ENCODE results near the gene SERPINA5. TPM values are rescaled to one million over a fixed set of nuclear protein-coding genes. Genes with fewer than 3 reads are reported as not detected.

SERPINA5 gene
- total and polyA plus RNA-seq, 2 of the 8 experiments (the other 6 are each of a cell fraction or from before 2014, with no cell fraction given): 1.8 to 1.9 TPM

DNA sequence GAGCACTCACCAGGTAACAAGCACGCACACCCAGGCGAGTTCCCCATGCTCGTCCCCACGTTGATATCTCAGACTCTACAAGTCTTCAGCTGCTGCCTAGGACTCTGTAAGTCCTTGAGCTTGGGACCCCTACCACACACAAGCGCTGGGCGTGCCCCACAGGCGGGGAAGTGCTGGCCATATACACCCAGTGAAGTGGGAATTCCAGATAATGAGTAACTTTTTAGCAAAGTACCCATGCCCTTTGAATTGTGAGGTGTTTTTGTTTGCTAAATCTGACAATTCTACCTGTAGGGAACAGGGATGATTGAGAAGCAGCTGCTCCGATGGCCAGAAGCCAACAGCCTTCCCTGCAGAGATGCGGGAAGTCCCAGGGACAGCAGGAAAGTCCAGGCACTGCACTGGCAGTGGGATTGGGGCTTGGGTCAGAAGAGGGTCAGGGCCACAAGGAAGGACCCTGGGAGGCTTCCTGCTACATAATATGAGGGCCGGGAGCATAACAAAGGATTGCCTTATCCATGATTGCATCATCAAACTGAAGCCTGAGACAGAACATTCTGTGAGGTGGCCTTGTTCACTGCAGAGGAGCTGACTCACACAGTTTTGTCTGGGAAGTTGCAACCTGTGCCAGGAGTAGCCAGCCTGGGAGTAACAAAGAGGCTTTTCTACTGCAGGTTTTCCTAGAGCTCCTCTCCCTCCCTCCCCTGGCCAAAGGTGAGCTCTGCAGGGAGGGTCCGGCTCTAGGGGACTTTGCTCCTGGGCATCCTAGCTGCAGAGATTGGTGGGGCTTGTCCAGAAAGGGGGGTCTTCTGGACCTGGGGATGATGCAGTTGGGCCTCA, 17.8 kb downstream of the SERPINA5 start:
- WGBS, 2 experiments (ENCODE audit: extremely low coverage in 1 of 2, insufficient coverage in 1 of 2, insufficient read length in 1 of 2, insufficient replicate concordance in 2 of 2, low coverage in 1 of 2, low lambda C conversion rate in 2 of 2, missing lambda C conversion rate in 1 of 2): 86% methylated on average over 11 of the region's 11 CpGs; no CpG with 5 or more reads in 1 of the 2 experiments
- peak overlapping the region; percentile 75 for H2AFZ ChIP-seq (ENCODE audit: low read length)

More for the DNA sequence above, 17.8 kb downstream of the SERPINA5 start:
- no peaks in the 10 kb centered on the region for H3K27me3 ChIP-seq (replicated peaks in 1 of 4; ENCODE audit: control insufficient read depth in 3 of 4, extremely low read depth in 1 of 4, insufficient read depth in 3 of 4, low read length in 3 of 4)
- TF ChIP-seq POU5F1 (IDR thresholded peaks at IDR 0.05; ENCODE audit: low read depth, low read length) (no peak), RAD21 (IDR thresholded peaks at IDR 0.05 in 1 of 2, conservative IDR thresholded peaks at IDR 0.05 in 1 of 2; ENCODE audit: low read depth in 2 of 2, low read length in 2 of 2) (peak in 1 of 2 experiments; percentile 33; a peak in 1 of 4 replicates), SP1 (IDR thresholded peaks at IDR 0.05; ENCODE audit: low read depth, low read length) (no peak), CEBPB (IDR thresholded peaks at IDR 0.05; ENCODE audit: low read depth, low read length) (peak; percentile 81)
- TF ChIP-seq, protein P1, sequence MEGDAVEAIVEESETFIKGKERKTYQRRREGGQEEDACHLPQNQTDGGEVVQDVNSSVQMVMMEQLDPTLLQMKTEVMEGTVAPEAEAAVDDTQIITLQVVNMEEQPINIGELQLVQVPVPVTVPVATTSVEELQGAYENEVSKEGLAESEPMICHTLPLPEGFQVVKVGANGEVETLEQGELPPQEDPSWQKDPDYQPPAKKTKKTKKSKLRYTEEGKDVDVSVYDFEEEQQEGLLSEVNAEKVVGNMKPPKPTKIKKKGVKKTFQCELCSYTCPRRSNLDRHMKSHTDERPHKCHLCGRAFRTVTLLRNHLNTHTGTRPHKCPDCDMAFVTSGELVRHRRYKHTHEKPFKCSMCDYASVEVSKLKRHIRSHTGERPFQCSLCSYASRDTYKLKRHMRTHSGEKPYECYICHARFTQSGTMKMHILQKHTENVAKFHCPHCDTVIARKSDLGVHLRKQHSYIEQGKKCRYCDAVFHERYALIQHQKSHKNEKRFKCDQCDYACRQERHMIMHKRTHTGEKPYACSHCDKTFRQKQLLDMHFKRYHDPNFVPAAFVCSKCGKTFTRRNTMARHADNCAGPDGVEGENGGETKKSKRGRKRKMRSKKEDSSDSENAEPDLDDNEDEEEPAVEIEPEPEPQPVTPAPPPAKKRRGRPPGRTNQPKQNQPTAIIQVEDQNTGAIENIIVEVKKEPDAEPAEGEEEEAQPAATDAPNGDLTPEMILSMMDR (IDR thresholded peaks at IDR 0.05; ENCODE audit: control extremely low read depth in 1 of 3, insufficient read depth in 1 of 3, low read depth in 1 of 3, low read length in 3 of 3): peak; percentile 2 to 15 (median 3); a peak in 3 of 4 replicates
- TF ChIP-seq, protein P2, sequence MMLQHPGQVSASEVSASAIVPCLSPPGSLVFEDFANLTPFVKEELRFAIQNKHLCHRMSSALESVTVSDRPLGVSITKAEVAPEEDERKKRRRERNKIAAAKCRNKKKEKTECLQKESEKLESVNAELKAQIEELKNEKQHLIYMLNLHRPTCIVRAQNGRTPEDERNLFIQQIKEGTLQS (IDR thresholded peaks at IDR 0.05; ENCODE audit: insufficient read depth, low read depth, low read length): peak; percentile 38; the same call in 1 of the 2 replicates
- H3K4ac ChIP-seq (replicated peaks; ENCODE audit: insufficient read length, low read depth, low read length): no peak overlapping the region
- no peaks in the 10 kb centered on the region; the same call in 1 of the 2 replicates for H3K23me2 ChIP-seq (ENCODE audit: low read depth, low read length)
- no peaks in the 10 kb centered on the region for H3K9me3 ChIP-seq (ENCODE audit: insufficient read depth in 2 of 2, low read depth in 1 of 2, low read length in 1 of 2)
- no peak overlapping the region for H2BK15ac ChIP-seq (ENCODE audit: low read length)
- FAIRE-seq (no peak), DNase-seq (ENCODE audit: low read depth in 1 of 2, low spot score in 2 of 2) (no peak)
- no peak overlapping the region for H4K5ac ChIP-seq (ENCODE audit: insufficient read length, low read depth, low read length)
- no peaks in the 10 kb centered on the region for H3K79me2 ChIP-seq (ENCODE audit: control insufficient read depth in 1 of 2, insufficient read depth in 2 of 2, low read length in 2 of 2)
- ChIA-PET POLR2A (ENCODE audit: partially characterized antibody) (interaction anchor here (0.7 kb wide), 1 partner anchor 100 kb away, joined by 6 read pairs; no protein-coding TSS in a partner anchor), CTCF (ENCODE audit: partially characterized antibody) (interaction anchor here (0.6 to 2.4 kb wide), 11 partner anchors 13 to 482 kb away, joined by 3 to 13 read pairs (median 3); partner anchors contain the start of gene SERPINA3)
- no peak overlapping the region for H3K14ac ChIP-seq (ENCODE audit: insufficient read length)
- no peak overlapping the region for H3K9ac ChIP-seq (replicated peaks in 1 of 4; ENCODE audit: extremely low read depth in 1 of 4, low read depth in 3 of 4, low read length in 3 of 4)
- no peak overlapping the region for H3K56ac ChIP-seq (replicated peaks; ENCODE audit: insufficient read length, low read depth, low read length)
- no peak overlapping the region for H3K23ac ChIP-seq (ENCODE audit: insufficient read length)
- H3K4me3 ChIP-seq (ENCODE audit: extremely low read depth in 1 of 4, insufficient read depth in 2 of 4, low read depth in 3 of 4, low read length in 4 of 4): no peak overlapping the region
- H4K91ac ChIP-seq (replicated peaks; ENCODE audit: insufficient read length, low read length): no peak overlapping the region
- H3K4me2 ChIP-seq (ENCODE audit: insufficient read depth in 1 of 2, low read depth in 2 of 2, low read length in 2 of 2): no peak overlapping the region
- no peak overlapping the region for H3K27ac ChIP-seq (ENCODE audit: low read depth, low read length)
- no peaks in the 10 kb centered on the region for H3K79me1 ChIP-seq (ENCODE audit: low read depth, low read length)
- no peak overlapping the region for H2BK20ac ChIP-seq (ENCODE audit: low read length)
- H2AK5ac ChIP-seq (ENCODE audit: low read depth, low read length): no peak overlapping the region
- H3K36me3 ChIP-seq (ENCODE audit: control insufficient read depth in 2 of 4, insufficient read depth in 4 of 4, low read length in 3 of 4): no peaks in the 10 kb centered on the region
- peak overlapping the region; percentile 43; the same call in 1 of the 2 replicates for H2BK12ac ChIP-seq (ENCODE audit: low read depth, low read length)
- H4K8ac ChIP-seq (ENCODE audit: extremely low read depth, insufficient read depth, low read length): peak overlapping the region; percentile 29; the same call in 1 of the 2 replicates
- no peak overlapping the region for H2BK120ac ChIP-seq (replicated peaks; ENCODE audit: low read depth, low read length)
- peaks cover 0 to 7% (median 4%) of the 10 kb centered on the region in 4 experiments; a peak in 5 of 7 replicates for H3K4me1 ChIP-seq (replicated peaks in 1 of 4; ENCODE audit: control insufficient read depth in 3 of 4, insufficient read depth in 4 of 4, low read length in 3 of 4)
- H2BK5ac ChIP-seq (ENCODE audit: low read depth, low read length): 0 out of 2 replicates have a peak overlapping the region, but pooled peaks have one; percentile 24
- no peaks in the 10 kb centered on the region for H4K20me1 ChIP-seq (replicated peaks in 1 of 2; ENCODE audit: control insufficient read depth in 1 of 2, insufficient read depth in 2 of 2, low read length in 2 of 2)
- H3K18ac ChIP-seq (ENCODE audit: extremely low read depth, low read length): peak overlapping the region; percentile 71

Data from H1 (cell line).